Measurements from ENCODE around the gene SULT1A2.
"Not testable (repeated sequence)": the region's sequence is repeated elsewhere in the genome, so short reads cannot be mapped to it uniquely, and the experiment has no call there.

The SULT1A2 gene

DNA sequence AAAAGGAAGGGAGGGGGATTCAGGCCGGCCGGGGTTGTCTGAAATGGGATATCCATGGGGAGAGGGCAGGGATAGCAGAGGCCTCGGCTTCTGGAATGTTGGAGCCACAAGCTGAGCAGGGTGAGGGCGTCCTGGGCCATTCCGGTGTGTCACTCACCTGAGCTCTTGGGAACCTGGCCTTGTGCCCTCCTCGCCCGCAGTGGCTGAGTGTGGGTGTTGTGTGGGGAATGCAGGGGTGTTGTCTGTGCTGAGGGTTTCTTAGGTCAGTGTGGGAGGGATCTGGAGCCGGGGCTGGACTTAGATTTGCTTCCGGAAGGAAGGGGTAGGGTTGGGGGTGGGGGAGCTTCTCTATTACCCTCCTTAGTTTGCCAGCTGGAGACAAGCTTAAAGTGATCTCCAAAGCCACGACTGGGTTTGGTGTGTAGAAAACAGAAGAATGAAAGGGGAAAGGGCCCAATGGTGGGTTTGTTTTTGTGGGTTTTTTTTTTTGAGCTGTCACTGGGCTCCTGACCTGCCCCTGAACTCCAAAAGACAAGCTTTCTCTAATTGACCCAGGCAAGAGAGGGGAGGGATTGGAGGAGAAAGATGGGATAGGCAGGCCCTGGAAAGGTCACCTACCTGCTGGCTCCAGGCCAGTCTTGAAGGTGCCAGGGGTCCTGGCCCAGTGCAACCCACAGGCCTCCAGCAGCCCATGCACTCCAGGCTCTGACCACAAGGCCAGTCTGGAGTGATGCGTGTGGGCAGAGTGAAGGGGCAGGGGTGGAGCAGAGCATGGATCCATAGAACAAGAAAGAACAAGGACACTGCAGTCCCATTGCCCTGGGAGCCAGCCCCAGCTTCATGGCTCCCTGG lies at the start of gene SULT1A2:
TSS of gene SULT1A2 (minus strand) at position 211 of the 852 bp plus-strand sequence. CDS start 1,120 bp downstream, outside the sequence.
- no peak for FAIRE-seq

DNA sequence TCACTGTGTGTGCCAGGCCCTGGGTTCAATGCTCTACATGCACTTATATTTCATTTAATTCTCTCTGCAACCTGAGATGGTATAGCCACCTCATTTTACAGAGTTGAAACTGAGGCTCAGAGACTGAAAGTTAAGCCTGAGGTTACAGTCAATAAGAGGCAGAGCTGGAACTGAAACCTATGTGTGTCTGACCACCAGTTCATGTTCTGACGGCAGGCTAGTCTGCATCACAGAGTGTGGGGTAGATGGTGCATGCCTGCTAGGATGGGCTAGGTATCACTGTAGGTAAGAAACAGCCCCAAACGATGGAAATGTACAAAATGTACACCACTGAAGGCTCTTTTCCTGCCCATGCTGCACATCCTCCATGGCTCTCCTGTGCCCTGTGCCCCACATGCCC lies 43.1 kb upstream of the SULT1A2 start:
- FAIRE-seq, result not testable (repeated sequence)

DNA sequence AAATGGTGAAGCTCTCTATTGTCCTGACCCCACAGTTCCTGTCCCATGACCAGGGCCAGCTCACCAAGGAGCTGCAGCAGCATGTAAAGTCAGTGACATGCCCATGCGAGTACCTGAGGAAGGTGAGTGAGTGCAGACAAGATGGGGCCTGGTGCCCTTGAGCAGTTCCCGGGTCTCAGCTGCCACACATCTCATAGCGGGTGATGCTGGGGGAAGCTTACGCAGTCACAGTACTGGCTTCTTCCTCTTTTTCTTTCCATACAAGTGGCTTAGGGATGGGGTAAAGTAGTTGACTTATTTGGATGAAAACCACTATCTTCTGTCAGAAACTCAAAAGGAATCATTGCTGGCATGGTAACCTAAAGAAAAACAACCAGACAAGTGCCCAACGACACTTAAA lies 41.5 kb upstream of the SULT1A2 start:
- not testable (repeated sequence) for FAIRE-seq

DNA sequence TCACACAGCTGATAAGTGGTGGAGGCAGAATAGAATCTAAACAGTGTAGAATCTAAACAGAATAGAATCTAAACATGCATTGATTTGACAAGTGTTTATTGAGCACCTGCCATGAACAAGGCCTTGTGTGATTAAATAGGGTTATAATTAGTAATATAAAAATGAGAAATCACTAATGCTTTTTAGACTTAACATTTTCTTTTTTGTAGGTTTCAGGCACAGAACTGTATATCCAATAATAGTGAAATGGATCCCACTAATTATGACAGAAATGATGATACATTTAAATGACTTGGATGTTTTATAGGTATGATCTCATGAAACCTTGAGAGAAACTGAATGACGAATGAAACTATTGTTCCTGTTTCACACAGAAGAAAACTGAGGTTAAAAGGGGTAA lies 40.9 kb upstream of the SULT1A2 start, which contains the start of gene NPIPB8:
TSS of gene NPIPB8 (plus strand) at position 301 of the 400 bp plus-strand sequence. CDS start 296 bp downstream, outside the sequence.
- FAIRE-seq, result not testable (repeated sequence)

DNA sequence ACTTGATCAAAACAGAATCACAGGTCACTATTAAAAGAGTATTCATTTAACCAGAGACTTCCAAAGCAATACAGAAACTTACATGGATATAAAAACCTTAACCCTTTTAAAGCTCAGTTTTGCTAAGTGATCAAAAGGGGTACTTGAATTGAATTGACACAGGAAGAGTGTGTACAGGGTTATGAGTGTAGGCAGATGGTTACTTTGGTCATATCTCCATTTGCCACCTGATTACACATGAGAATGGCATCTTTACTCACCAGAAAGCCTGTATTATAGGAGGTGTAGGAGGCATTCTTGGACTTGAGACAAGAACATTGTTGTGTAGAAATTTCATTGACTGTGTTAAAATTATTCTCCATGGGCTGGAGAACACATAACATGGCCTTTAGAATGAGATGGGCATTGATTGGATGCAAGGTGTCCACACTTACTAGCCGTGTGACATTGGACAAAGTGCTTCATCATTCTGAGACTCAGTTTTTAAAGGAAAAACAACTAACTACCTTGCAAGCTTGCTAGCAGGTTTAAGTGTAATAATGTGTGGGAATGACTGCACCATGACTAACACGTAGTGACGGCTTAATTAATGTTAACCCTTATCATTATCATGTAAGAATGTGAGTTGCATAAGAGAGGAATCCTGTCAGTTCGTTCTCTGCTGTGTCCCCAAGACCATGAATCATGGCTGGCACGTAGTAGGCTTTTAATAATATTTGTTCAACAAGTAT lies 39.4 kb upstream of the SULT1A2 start:
- not testable (repeated sequence) for FAIRE-seq

DNA sequence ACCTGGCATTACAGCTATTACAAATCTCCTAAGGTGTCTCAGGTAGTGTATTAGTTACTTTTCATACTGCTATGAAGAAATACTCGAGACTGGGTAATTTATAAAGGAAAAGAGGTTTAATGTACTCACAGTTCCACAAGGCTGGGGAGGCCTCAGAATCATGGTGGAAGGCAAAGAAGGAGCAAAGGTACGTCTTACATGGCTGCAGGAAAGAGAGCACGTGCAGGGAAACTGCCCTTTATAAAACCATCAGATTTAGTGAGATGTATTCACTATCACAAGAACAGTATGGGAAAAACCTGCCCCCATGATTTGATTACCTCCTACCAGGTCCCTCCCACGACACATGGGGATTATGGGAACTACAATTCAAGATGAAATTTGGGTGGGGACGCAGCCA lies 34.1 kb upstream of the SULT1A2 start:
- FAIRE-seq, result not testable (repeated sequence)

DNA sequence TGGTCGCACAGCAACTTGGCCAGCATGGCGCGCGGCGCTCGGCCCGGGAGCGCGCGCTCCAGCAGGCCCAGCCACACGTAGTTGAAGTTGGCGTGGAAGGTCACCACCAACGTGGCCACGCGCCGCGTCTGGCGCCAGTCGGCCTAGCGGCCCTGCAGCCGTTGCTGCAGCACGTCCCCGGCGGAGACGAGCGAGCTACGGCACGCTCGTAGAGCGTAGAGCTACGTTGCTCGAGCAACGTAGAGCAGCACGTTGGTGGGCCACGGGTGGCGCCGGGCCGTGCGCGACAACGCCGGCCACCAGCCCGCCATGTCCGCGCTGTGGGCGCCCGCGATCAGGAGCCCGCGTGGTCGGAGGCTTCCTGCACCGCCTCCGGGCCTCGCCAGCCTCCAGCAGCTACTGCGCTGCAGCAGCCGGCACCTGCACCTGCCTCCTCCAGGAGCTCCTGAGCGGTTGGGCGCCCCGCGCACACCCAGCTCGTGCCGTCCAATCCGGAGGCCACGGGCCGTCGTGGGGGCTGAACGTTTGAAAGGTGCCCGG lies 26.4 kb upstream of the SULT1A2 start:
- FAIRE-seq, result no peak

DNA sequence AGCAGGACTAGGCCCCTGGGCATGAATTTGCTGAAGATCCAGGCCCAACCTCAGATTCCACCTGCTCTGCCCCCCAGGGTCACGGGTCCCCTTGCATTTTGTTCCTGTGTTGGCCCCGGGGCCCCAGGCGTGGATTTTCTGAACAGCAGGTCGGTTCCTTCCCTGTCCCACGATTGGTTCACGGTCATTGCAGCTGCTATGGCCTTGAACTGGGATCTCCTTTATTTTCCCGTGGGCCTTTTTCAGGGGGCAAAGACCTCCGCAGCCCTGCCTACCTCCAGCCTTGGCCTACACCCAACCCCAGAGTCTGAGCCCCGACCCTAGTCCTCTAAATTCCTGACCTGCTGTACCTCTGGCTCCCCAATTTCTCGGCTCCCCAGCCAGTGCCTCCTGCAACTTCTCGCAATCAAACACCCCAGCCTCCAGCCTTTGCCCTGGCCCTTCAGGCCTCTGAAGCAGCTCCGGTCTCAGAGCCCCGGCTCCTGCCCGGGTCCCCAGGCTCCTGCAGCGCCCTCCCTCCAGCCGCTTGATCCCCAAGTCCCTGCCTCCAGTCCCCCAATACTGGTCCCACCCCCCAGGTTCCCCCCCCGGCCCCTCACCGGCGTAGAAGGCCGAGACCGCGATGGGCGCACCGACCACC lies 25.8 kb upstream of the SULT1A2 start:
- FAIRE-seq, result not testable (repeated sequence)

DNA sequence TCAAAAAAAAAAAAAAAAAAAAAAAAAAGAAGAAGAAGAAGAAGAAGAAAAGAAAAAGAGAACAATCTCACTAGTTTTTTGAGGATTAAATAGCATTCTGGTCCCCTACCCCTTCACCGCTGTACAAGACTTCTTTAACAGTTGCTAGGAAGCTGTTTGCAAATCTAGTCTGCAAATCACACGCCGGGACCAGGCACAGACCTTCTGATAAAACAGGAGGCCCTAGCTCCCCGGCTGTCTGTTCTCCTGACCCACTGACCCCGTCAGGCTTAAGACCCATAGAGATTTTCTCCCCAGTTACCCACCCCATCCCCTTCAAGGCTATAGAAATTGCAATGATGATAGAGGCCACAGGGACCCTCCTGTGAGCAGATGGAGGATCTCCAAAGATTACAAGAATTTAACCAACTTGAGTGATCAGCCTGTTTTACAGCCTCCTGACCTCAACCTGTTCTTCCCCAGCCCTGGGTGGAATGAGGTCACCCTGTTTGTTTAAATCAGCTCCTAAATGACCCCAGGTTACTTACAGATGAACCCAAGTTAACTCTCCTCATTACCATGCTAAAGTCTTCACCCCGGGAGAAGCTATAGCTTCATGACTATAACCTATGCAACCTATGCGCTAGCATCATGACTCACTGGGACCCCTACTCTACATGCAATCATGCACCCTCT lies 24.8 kb upstream of the SULT1A2 start:
- FAIRE-seq, result no peak

DNA sequence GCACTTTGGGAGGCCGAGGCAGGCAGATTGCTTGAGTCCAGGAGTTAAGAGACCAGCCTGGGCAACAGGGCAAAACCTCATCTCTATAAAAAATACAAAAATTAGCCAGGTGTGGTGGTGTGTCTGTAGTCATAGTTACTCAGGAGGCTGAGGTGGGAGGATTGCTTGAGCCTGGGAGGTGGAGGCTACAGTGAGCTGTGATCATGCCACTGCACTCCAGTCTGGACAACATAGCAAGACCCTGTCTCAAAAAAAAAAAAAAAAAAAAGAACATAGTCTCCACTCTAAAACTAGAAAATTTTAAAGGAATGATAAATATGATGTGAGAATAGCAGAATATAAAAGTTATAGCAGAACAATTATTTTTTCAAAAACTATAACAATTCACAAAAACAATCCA lies 23.5 kb upstream of the SULT1A2 start:
- not testable (repeated sequence) for FAIRE-seq

DNA sequence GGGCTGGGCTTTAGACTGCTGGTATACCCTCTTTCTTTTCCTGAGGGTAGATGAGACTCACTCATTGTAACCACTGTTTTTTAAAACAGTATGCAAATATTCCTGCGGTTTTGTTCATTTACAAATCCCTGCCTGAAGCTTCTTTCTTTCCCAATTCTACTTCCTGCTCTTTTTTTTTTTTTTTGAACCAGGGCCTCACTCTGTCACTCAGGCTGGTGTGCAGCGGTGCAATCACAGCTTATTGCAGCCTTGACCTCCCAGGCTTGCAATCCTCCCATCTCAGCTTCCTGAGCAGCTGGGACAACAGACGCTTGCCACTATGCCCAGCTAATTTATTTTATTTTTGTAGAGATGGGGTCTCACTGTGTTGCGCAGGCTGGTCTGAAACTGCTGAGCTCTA lies 21.0 kb upstream of the SULT1A2 start:
- FAIRE-seq, result no peak

DNA sequence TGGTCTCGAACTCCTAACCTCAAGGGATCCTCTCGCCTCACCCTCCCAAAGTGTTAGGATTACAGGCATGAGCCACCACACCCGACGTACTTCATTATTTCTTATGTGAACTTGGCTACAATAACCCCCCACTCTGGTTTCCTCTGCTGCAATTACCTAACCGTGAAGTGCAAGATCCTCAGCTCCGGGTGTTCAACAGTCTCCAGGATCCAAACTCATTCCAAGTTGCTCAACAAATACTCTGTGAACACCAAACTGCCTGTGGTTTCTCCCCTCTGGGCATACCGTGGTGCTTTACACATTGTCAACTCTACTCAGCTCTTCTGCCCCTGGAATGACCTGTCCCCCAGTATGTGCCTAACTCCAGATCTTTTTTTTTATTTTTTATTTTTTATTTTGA lies 19.8 kb upstream of the SULT1A2 start:
- FAIRE-seq, result no peak

DNA sequence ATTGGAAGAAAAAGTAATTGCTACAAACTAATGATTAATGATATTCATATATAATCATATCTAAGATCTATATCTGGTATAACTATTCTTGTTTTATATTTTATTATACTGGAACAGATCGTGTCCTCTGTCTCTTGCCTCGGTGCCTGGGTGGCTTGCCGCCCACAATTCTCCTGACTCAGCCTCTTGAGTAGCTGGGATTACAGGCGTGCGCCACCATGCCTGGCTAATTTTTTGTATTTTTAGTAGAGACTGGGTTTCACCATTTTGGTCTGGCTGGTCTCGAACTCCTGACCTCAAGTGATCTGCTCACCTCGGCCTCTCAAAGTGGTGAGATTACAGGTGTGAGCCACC lies 19.4 kb upstream of the SULT1A2 start:
- FAIRE-seq, result not testable (repeated sequence)

DNA sequence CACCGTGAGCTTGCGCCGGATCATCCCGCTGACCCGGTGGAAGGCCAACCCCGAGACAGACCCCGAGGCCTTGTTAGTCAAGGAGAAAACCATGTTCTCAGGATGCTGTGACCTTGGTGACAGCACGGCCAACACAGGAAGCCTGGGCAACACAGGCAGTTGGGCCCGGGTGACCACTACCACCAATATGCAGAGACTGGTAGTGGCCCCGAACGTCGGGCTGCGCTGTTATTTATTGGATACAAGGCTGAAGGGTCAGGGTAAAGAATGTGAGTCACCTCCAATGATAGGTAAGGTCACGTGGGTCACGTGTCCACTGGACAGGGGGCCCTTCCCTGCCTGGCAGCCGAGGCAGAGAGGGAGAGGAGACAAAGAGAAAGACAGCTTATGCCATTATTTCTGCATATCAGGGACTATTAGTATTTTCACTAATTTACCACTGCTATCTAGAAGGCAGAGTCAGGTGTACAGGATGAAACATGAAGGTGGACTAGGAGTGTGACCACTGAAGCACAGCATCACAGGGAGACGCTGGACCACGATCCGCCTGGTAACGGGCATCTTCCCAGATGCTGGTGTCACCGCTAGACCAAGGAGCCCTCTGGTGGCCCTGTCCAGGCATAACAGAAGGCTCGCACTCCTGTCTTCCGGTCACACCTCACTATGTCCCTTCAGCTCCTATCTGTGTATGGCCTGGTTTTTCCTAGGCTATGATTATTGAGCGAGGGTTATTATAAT lies 18.8 kb upstream of the SULT1A2 start:
- not testable (repeated sequence) for FAIRE-seq

DNA sequence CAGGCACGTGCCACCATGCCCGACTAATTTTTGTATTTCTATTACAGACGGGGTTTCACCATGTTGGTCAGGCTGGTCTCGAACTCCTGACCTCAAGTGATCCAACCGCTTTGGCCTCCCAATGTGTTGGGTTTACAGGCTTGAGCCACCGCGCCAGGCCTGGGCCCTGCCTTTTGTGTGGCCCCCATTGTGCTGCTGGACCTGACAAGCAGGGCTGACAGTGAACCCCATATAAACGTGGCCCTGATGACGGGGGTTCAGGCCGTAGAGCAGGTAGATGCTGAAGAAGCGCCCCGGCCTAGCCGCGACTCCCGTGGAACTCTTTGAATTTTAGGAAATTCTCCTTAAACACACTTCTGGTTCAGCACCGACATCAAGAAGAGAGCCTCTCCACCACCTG lies 17.7 kb upstream of the SULT1A2 start:
- FAIRE-seq, result not testable (repeated sequence)

DNA sequence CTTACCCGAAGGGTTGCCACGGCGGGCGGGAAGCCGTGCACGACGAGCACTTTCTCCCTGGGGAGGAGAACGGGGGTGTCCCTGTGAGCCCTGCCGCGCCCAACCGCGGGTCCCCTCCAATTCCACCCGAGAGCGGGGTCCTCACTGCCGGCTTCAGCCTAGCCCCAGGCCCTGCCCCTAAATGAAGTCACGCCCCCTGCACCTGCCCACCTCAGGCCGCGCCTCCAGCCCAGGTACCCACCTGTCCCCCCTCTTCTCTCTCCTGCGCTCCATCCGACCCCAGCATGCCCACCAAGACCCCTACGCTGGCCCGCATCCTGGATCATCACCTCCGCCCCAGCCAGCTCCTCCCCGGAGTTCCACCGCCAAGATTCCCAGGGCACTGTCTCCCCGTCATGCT lies 17.1 kb upstream of the SULT1A2 start:
- not testable (repeated sequence) for FAIRE-seq

DNA sequence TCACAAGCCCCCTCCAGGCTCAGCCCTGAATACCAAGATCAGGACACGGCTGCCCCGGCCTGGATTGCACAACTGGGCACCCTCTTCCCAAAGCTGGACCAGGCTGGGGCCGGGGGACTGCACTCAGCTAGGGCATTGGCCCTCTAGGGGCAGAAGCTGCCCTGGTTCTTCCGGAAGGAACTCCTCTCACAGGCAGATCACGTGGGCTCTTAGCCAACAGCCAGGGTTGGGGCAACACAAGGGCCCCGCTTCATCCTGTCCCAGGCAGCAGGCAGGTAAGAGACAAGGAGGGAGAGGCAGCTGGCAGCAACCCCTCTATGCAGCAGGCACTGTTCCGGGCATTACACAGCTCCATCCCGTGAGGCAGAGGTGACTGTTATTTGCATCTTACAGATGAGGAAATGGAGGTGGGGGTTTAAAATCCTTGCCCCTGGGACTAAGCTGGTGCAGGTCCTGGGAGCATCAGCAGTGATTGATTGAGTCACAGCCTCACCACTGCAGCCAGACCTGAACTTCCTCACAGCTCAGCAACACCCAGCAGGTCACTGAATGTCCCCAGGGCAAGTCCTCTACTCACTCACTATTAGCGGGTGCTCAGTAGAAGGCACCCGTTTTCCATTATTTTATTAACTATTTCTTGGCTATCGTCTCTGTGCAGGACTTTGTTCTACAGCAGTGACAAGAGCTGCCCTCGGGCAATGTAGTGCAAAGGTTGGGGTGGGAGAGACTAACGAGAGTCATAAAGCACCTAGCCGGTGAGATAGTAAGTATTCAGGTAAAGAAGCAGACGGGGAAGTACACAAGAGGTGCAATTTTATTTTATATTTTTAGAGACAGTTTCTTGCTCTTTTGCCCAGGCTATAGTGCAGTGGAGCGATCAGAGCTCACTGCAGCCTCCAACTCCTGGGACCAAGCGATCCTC lies 15.8 kb upstream of the SULT1A2 start:
- not testable (repeated sequence) for FAIRE-seq

DNA sequence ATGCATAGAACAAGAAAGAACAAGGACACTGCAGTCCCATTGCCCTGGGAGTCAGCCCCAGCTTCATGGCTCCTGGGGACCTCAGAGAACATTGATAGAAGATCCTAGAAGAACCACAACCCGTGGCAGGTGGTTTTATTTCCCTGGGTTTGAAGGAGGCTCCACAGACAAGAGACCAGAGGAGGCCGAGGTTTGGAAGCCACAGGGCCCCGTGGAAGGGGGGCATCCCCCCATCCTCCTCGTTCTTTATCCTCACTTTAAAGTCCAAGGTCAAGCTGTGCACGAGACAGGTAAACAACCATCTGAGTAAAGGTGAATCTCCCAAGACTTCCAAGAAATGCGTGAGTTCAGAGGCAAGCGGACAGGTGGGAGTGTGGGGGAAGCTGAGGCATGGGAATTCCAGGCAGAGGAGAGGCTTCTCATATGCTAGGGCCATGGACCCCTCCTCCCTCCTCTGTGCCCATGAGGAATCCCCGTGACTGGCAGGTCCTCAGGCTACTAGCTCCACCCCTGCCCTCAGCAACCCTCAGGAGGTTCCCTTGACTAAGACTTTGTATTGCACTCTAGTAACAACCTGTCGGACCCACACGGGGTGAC lies 13.8 kb upstream of the SULT1A2 start:
- no peak for FAIRE-seq

DNA sequence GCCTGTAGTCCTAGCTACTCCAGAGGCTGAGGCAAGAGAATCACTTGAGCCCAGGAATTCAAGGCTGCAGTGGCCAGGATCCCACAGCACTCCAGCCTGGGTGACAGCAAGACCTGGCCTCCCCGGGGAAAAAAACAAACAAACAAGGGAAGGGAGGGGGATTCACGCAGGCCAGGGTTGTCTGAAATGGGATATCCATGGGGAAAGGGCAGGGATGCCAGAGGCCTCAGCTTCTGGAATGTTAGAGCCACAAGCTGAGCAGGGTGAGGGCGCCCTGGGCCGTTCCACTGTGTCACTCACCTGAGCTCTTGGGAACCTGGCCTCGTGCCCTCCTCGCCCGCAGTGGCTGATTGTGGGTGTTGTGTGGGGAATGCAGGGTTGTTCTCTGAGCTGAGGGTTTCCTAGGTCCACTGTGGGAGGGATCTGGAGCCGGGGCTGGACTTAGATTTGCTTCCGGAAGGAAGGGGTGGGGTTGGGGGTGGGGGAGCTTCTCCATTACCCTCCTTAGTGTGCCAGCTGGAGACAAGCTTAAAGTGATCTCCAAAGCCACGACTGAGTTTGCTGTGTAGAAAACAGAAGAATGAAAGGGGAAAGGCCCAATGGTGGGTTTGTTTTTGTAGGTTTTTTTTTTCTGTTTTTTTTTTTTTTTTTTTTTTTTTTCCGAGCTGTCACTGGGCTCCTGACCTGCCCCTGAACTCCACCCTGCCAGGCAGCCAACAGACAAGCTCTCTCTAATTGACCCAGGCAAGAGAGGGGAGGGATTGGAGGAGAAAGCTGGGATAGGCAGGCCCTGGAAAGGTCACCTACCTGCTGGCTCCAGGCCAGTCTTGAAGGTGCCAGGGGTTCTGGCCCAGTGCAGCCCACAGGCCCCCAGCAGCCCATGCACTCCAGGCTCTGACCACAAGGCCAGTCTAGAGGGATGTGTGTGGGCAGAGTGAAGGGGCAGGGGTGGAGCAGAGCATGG lies 13.1 kb upstream of the SULT1A2 start, which contains the start of gene SULT1A1:
TSS of gene SULT1A1 (minus strand) at position 414 of the 964 bp plus-strand sequence. CDS start 1,189 bp downstream, outside the sequence.
- no peak for FAIRE-seq

Data from TTC549 (cell line).